BE2C (cell line): ENCODE data around the gene KCNK10.
A peak's percentile ranks its signal among the peaks of the same experiment; 100 is the strongest.

Source experiments
- DNase-seq: peaks from one replicate; pipeline ENCODE4 v3.0.0-alpha.2; 2020
- H3K27me3 ChIP-seq: fragments of 250-450 bp; sonication (Bioruptor Pico); 2 replicates; pipeline ENCODE4 v1.5.1; 2020; ENCODE audit warnings: mild to moderate bottlenecking
- H3K36me3 ChIP-seq: fragments of 250-450 bp; sonication (Bioruptor Pico); 2 replicates; pipeline ENCODE4 v1.5.1; 2020; ENCODE audit warnings: mild to moderate bottlenecking
- H3K4me1 ChIP-seq: fragments of 250-450 bp; sonication (Bioruptor Pico); 2 replicates; pipeline ENCODE4 v1.5.1; 2020
- H3K4me3 ChIP-seq: 2 replicates; pipeline ENCODE4 v1.5.1; 2011; ENCODE audit warnings: low read depth, low read length
- H3K9me3 ChIP-seq: fragments of 250-450 bp; sonication (Bioruptor Pico); 2 replicates; pipeline ENCODE4 v1.5.1; 2020
- TF ChIP-seq, protein P1 (sequence below): IDR thresholded peaks from 2 replicates; pipeline ENCODE4 v1.5.1; 2012; ENCODE audit warnings: mild to moderate bottlenecking, low read depth, low read length

Gene KCNK10

DNA sequence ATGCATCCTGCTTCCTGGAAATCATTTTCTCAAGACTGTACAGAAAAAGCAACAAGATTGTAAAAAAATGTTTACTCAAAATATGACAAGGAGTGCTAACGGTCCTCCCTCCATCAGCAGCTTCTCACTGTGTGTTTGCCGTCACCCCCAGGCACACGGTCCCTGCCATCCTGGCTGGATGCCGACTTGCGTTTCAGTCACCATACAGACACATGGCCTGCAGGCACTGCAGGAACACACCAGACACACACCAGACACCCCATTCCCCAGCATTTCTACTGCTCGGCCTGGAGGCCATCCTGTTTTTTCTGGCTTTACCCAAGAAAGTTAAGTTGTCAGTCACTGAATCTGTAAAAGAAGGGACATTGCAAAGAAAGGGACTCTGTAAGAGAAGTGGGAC lies 10.8 kb downstream of the KCNK10 start:
- TF ChIP-seq, protein P1, sequence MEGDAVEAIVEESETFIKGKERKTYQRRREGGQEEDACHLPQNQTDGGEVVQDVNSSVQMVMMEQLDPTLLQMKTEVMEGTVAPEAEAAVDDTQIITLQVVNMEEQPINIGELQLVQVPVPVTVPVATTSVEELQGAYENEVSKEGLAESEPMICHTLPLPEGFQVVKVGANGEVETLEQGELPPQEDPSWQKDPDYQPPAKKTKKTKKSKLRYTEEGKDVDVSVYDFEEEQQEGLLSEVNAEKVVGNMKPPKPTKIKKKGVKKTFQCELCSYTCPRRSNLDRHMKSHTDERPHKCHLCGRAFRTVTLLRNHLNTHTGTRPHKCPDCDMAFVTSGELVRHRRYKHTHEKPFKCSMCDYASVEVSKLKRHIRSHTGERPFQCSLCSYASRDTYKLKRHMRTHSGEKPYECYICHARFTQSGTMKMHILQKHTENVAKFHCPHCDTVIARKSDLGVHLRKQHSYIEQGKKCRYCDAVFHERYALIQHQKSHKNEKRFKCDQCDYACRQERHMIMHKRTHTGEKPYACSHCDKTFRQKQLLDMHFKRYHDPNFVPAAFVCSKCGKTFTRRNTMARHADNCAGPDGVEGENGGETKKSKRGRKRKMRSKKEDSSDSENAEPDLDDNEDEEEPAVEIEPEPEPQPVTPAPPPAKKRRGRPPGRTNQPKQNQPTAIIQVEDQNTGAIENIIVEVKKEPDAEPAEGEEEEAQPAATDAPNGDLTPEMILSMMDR = no peak

DNA sequence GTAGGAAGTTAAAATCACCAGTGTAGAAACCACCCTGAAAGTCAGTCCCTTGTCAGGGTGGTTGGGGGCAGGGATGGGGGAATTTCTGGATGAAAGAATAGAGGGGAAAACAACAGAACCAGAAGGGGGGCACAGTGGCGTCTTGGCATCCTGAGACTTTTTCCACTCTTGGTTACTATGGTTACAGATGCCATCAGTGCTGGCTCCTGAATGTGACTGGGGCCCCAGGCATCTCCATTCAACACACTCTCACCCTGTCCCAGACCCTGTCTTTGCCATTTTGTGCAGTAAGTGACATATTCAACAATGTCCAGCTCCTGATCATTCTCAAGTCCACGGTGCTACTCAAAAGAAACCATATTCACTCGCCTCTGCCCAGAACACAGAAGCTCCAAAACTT lies 11.3 kb downstream of the KCNK10 start:
- Histone ChIP-seq H3K9me3 (no peaks in the 10 kb centered on the region), H3K4me3 (peak overlapping the region; percentile 21; the same call in 1 of the 2 replicates), H3K4me1 (peaks cover 7% of the 10 kb centered on the region; the same call in 1 of the 2 replicates), H3K36me3 (no peaks in the 10 kb centered on the region), H3K27me3 (no peaks in the 10 kb centered on the region)
- TF ChIP-seq, protein P1 = no peak
- no peak for DNase-seq

More for the DNA sequence above, 10.8 kb downstream of the KCNK10 start:
- H3K9me3 ChIP-seq = no peaks in the 10 kb centered on the region
- DNase-seq = peak; percentile 87
- peak overlapping the region; percentile 21; the same call in 1 of the 2 replicates for H3K4me3 ChIP-seq
- H3K4me1 ChIP-seq = peaks cover 7% of the 10 kb centered on the region; the same call in 1 of the 2 replicates
- H3K36me3 ChIP-seq = no peaks in the 10 kb centered on the region
- H3K27me3 ChIP-seq = no peaks in the 10 kb centered on the region

DNA sequence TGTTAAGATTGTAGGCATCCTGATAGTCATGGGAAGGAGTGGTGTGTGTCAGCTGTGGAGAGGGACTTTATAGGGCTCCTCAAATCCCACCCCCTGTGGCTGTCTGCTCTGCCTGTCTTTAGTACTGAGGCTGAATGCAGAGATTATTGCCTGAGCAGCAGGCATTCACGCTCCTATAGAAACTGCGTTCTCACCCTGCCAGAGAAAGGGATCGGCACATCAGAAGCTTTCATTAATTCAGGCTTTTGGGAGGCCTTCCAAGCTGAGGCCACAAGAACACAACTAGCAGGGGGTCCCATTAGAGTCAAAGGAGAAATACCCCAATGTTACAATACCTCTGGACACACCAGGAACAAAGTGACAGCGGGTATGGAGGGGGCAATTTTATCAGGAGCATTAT lies 12.6 kb downstream of the KCNK10 start:
- Histone ChIP-seq H3K36me3 (no peaks in the 10 kb centered on the region), H3K9me3 (no peaks in the 10 kb centered on the region), H3K27me3 (no peaks in the 10 kb centered on the region), H3K4me1 (peaks cover 7% of the 10 kb centered on the region; the same call in 1 of the 2 replicates), H3K4me3 (no peak overlapping the region)
- TF ChIP-seq, protein P1 = no peak
- DNase-seq = no peak

DNA sequence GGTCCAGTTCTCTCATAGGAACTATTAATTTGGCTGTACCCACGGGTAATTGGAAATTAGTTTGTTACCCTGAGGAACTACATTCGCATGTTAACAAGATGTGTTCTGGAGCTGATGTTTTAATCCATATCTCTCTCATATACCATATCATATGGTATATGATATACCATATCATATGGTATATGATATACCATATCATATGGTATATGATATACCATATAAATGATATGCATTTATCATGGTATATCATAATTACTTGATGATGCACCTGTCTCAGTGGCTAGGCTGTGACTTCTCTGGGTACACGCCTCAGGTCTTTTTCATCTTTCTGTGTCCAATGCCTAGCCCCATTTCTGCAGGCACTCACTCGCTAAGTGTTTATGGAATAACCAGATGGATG lies 13.0 kb downstream of the KCNK10 start:
- Histone ChIP-seq H3K9me3 (no peaks in the 10 kb centered on the region), H3K27me3 (no peaks in the 10 kb centered on the region), H3K4me1 (peaks cover 7% of the 10 kb centered on the region; the same call in 1 of the 2 replicates), H3K36me3 (no peaks in the 10 kb centered on the region), H3K4me3 (no peak overlapping the region)
- TF ChIP-seq, protein P1 = no peak
- no peak for DNase-seq

DNA sequence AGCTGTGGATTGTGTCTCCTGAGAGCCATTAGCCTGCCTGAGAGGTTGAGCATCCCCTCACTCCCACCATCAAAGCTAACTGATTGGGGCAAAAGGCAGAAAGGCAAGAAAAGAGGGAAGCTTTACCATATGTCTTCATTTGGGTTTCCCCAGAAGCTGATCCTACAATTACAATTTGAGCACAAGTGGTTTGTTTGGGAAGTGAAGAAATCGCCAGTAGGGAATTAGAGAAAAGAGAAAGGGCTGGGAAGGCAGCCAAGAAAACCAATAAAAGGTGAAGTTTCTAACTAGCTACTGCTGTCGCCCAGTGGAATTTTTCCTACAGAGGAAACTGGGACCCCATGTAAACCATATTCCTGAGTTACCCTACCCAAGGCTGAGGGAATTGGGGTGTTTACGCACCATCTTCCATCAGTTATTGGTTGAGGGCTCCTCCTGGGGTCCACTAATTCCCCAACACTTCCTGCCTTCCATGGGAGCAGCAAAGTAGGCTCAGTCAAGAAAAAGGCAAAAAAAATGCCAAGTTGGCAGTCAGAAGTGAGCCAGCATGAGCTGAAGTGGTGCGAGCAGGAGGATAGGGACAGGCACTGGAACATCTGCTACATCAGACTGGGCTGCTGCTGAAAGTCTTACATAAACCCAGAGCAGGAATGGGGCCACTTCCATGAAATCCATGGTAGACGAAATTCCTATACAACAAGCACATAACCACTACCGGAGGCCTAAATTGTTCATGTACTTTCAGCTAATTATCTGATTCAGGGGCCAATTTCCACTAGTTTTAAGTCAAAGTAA lies 17.3 kb downstream of the KCNK10 start:
- no peaks in the 10 kb centered on the region; the same call in 1 of the 2 replicates for H3K4me1 ChIP-seq
- H3K4me3 ChIP-seq = no peak overlapping the region
- TF ChIP-seq, protein P1 = no peak
- no peaks in the 10 kb centered on the region for H3K36me3 ChIP-seq
- no peaks in the 10 kb centered on the region for H3K9me3 ChIP-seq
- no peaks in the 10 kb centered on the region for H3K27me3 ChIP-seq
- no peak for DNase-seq

DNA sequence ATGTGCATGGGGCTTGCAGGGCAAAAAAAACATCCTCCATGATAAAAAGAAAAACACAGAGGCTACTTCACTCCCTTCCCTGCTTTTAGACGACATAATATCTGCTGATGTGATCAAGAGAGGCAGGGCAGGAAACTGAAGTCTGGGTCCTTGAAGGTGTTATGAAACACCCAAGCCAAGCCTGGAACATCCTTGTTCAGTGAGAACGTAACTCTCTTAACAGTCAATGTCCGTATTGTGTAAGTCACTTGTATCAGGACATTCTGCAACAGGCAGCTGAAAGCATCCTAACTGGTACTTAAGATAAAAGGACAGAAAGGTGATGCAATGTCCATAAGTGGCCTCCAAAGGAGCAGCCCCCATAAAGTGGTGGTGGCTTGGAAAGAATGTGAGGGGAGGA lies 20.0 kb downstream of the KCNK10 start:
- TF ChIP-seq, protein P1 = no peak
- no peaks in the 10 kb centered on the region for H3K27me3 ChIP-seq
- DNase-seq = no peak
- no peaks in the 10 kb centered on the region for H3K9me3 ChIP-seq
- no peaks in the 10 kb centered on the region for H3K36me3 ChIP-seq
- no peak overlapping the region for H3K4me3 ChIP-seq
- no peaks in the 10 kb centered on the region; the same call in 1 of the 2 replicates for H3K4me1 ChIP-seq
